ENCODE results near the gene SMO. TPM values are rescaled to one million over a fixed set of nuclear protein-coding genes. Genes with fewer than 3 reads are reported as not detected.
A peak's percentile ranks its signal among the peaks of the same experiment; 100 is the strongest.

The SMO gene
- total and polyA plus RNA-seq, 2 experiments from 2014 or later = 25.5 to 46.2 TPM

GRCh38 chr7:129227646-129228578, 39.5 kb downstream of the SMO start:
- TF ChIP-seq EZH2phosphoT487 (IDR thresholded peaks at IDR 0.05; ENCODE audit: low read depth, severe bottlenecking, unreplicated experiment) (no peak), EZH2 (IDR thresholded peaks at IDR 0.05; ENCODE audit: borderline replicate concordance) (no peak)
- TF ChIP-seq, protein P1, sequence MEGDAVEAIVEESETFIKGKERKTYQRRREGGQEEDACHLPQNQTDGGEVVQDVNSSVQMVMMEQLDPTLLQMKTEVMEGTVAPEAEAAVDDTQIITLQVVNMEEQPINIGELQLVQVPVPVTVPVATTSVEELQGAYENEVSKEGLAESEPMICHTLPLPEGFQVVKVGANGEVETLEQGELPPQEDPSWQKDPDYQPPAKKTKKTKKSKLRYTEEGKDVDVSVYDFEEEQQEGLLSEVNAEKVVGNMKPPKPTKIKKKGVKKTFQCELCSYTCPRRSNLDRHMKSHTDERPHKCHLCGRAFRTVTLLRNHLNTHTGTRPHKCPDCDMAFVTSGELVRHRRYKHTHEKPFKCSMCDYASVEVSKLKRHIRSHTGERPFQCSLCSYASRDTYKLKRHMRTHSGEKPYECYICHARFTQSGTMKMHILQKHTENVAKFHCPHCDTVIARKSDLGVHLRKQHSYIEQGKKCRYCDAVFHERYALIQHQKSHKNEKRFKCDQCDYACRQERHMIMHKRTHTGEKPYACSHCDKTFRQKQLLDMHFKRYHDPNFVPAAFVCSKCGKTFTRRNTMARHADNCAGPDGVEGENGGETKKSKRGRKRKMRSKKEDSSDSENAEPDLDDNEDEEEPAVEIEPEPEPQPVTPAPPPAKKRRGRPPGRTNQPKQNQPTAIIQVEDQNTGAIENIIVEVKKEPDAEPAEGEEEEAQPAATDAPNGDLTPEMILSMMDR (IDR thresholded peaks at IDR 0.05; ENCODE audit: poor library complexity) = no peak
- peak overlapping the region; percentile 39 for H3K4me2 ChIP-seq
- no peaks in the 10 kb centered on the region for H3K27me3 ChIP-seq
- no peaks in the 10 kb centered on the region for H3K9me3 ChIP-seq (ENCODE audit: low read depth)
- DNase-seq (ENCODE audit: low spot score) = no peak
- 54% methylated on average over 4 of the region's 4 CpGs for WGBS (ENCODE audit: low lambda C conversion rate, missing lambda C conversion rate)
- no peak overlapping the region for H3K4me3 ChIP-seq
- peaks cover 9% of the 10 kb centered on the region for H3K4me1 ChIP-seq (ENCODE audit: insufficient read depth)
- H4K20me1 ChIP-seq (ENCODE audit: insufficient read depth, poor library complexity, severe bottlenecking) = peaks cover 9% of the 10 kb centered on the region
- H3K36me3 ChIP-seq (replicated peaks; ENCODE audit: insufficient read depth, low read depth) = no peaks in the 10 kb centered on the region
- H3K27ac ChIP-seq = peak overlapping the region; percentile 10
- H2AFZ ChIP-seq = no peak overlapping the region
- peaks cover 65% of the 10 kb centered on the region for H3K79me2 ChIP-seq
- H3K9me2 ChIP-seq (replicated peaks; ENCODE audit: insufficient read depth) = no peaks in the 10 kb centered on the region

GRCh38 chr7:129228633-129229032, 40.2 kb downstream of the SMO start:
- H2AFZ ChIP-seq = no peak overlapping the region
- H3K4me2 ChIP-seq = peak overlapping the region; percentile 39
- peaks cover 72% of the 10 kb centered on the region for H3K79me2 ChIP-seq
- H3K4me3 ChIP-seq = no peak overlapping the region
- DNase-seq (ENCODE audit: low spot score) = no peak
- H3K36me3 ChIP-seq (replicated peaks; ENCODE audit: insufficient read depth, low read depth) = no peaks in the 10 kb centered on the region
- WGBS (ENCODE audit: low lambda C conversion rate, missing lambda C conversion rate) = 70% methylated on average over 2 of the region's 2 CpGs
- peak overlapping the region; percentile 10 for H3K27ac ChIP-seq
- no peaks in the 10 kb centered on the region for H3K9me2 ChIP-seq (replicated peaks; ENCODE audit: insufficient read depth)
- H3K9me3 ChIP-seq (ENCODE audit: low read depth) = no peaks in the 10 kb centered on the region
- H3K27me3 ChIP-seq = no peaks in the 10 kb centered on the region
- H4K20me1 ChIP-seq (ENCODE audit: insufficient read depth, poor library complexity, severe bottlenecking) = peaks cover 9% of the 10 kb centered on the region
- H3K4me1 ChIP-seq (ENCODE audit: insufficient read depth) = peaks cover 9% of the 10 kb centered on the region
- TF ChIP-seq EZH2 (IDR thresholded peaks at IDR 0.05; ENCODE audit: borderline replicate concordance) (no peak), EZH2phosphoT487 (IDR thresholded peaks at IDR 0.05; ENCODE audit: low read depth, severe bottlenecking, unreplicated experiment) (no peak)
- TF ChIP-seq, protein P1 (IDR thresholded peaks at IDR 0.05; ENCODE audit: poor library complexity) = no peak

DNA sequence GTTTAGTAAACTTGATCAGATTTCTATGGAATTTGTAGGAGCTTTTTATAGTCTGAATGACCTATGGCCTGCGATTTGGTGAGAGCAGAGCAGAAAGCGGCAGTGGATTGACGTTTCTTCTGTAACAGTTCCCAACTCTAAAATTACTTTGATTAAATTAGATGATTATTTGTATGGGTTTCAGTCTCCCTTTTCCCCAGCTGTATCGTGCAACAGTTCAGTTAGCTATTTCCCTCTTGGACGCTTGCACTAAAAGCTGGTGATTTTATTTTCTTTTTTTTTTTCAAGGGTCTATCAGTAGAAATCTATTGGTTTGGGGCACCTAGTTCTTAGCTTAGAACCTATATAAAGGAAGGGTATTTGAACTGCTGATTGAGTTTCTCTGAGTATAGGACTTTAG, 43.2 kb downstream of the SMO start:
- Histone ChIP-seq H2AFZ (no peak overlapping the region), H3K4me1 (ENCODE audit: insufficient read depth) (peaks cover 1% of the 10 kb centered on the region), H3K36me3 (replicated peaks; ENCODE audit: insufficient read depth, low read depth) (no peaks in the 10 kb centered on the region), H3K4me2 (no peak overlapping the region), H3K4me3 (no peak overlapping the region), H3K9me2 (replicated peaks; ENCODE audit: insufficient read depth) (no peaks in the 10 kb centered on the region), H3K79me2 (peaks cover 92% of the 10 kb centered on the region), H3K27me3 (no peaks in the 10 kb centered on the region), H4K20me1 (ENCODE audit: insufficient read depth, poor library complexity, severe bottlenecking) (peaks cover 9% of the 10 kb centered on the region), H3K27ac (no peak overlapping the region), H3K9me3 (ENCODE audit: low read depth) (no peaks in the 10 kb centered on the region)
- DNase-seq (ENCODE audit: low spot score) = no peak
- 80% methylated on average over 5 of the region's 5 CpGs for WGBS (ENCODE audit: low lambda C conversion rate, missing lambda C conversion rate)
- TF ChIP-seq, protein P1 (IDR thresholded peaks at IDR 0.05; ENCODE audit: poor library complexity) = no peak
- no peak for TF ChIP-seq EZH2phosphoT487 (IDR thresholded peaks at IDR 0.05; ENCODE audit: low read depth, severe bottlenecking, unreplicated experiment)
- no peak for TF ChIP-seq EZH2 (IDR thresholded peaks at IDR 0.05; ENCODE audit: borderline replicate concordance)

Measured in hepatocyte (in vitro differentiated cells).